Endothelial cell of umbilical vein (primary cell): ENCODE results near the gene PCSK6.

Experiments
- POLR2A ChIP-seq: IDR thresholded peaks from 2 replicates; pipeline ENCODE4 v1.6.1; 2012; ENCODE audit warnings: low read depth, mild to moderate bottlenecking, control low read depth, low read length
- POLR2AphosphoS5 ChIP-seq: IDR thresholded peaks from 2 replicates; pipeline ENCODE4 v1.6.1; 2012; ENCODE audit warnings: low read depth, mild to moderate bottlenecking, control low read depth, low read length, moderate library complexity; ENCODE audit not compliant: insufficient read depth

DNA sequence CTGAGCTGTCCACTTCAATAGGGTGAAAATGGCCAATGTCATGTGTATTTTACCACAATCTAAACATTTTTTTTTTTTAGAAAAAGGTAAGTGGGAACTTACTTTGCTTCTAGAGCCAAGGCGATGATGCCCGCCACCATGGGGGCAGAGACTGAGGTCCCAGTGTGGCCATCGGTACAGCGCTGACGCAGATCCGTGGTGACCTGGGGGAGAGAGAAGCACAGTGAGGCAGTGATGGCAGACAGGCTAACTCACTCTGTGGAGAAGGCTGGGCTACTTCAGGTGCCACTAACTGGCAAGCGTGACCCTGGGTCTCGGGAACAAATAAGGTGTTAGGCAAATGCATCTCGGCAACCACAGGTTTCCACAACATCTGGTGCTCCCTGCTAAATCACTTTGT lies 100.1 kb downstream of the PCSK6 start:
- no peak for TF ChIP-seq POLR2AphosphoS5
- TF ChIP-seq POLR2A: no peak
